HEK293 (cell line): ENCODE measurements around the gene SYT10.

ENCODE experiments used
- CTCF ChIA-PET: fragments of 350-600 bp; formaldehyde crosslinking; extraction: SDS; loops from one replicate; lab custom pipeline; 2021; ENCODE audit warnings: antibody characterized with exemption; lab: Yijun Ruan, JAX
- POLR2A ChIA-PET: fragments of 300-600 bp; formaldehyde crosslinking; extraction: SDS; loops from one replicate; lab custom pipeline; 2020; ENCODE audit warnings: antibody characterized with exemption, inconsistent platforms; lab: Yijun Ruan, JAX
- H3K27ac ChIP-seq: fragments of 200-500 bp; sonication (Bioruptor generic); 2 replicates; pipeline ENCODE4 v1.5.1; 2014; ENCODE audit warnings: low read depth, low read length, control low read depth, inconsistent platforms; ENCODE audit errors: extremely low read depth
- H3K36me3 ChIP-seq, 2 experiments: fragments of 200-500 bp in 1 of 2; sonication (Bioruptor generic) in 1 of 2; 1 replicate in 1 of 2; 2 replicates in 1 of 2; pipeline ENCODE4 v1.5.1; 2014 to 2017; ENCODE audit warnings: inconsistent platforms in 2 of 2, low read length in 2 of 2; ENCODE audit not compliant: control insufficient read depth in 2 of 2, insufficient read depth in 1 of 2
- H3K4me1 ChIP-seq: fragments of 200-500 bp; sonication (Bioruptor generic); 2 replicates; pipeline ENCODE4 v1.5.1; 2014; ENCODE audit warnings: mild to moderate bottlenecking, low read length, inconsistent platforms; ENCODE audit not compliant: control insufficient read depth, insufficient read depth
- H3K4me3 ChIP-seq: 2 replicates; pipeline ENCODE4 v1.5.1; 2011; ENCODE audit warnings: low read depth, mild to moderate bottlenecking, control low read depth, low read length, moderate library complexity
- H3K9me3 ChIP-seq: fragments of 200-500 bp; sonication (Bioruptor generic); 2 replicates; pipeline ENCODE4 v1.5.1; 2014; ENCODE audit warnings: low read depth, low read length, inconsistent platforms; ENCODE audit not compliant: control insufficient read depth, insufficient read depth
- ATF2 ChIP-seq: fragments of 450-650 bp; formaldehyde crosslinking; IDR thresholded peaks from 2 replicates; pipeline ENCODE4 v1.5.1; 2016; ENCODE audit warnings: missing biosample characterization, missing genetic modification characterization, low read depth
- CTCF ChIP-seq: fragments of 450-650 bp; formaldehyde crosslinking; IDR thresholded peaks from 2 replicates; pipeline ENCODE4 v1.5.1; 2016; ENCODE audit warnings: missing biosample characterization, missing genetic modification characterization
- FEZF1 ChIP-seq: fragments of 450-650 bp; formaldehyde crosslinking; IDR thresholded peaks from 2 replicates; pipeline ENCODE4 v1.5.1; 2016; ENCODE audit warnings: missing biosample characterization, missing genetic modification characterization
- INSM2 ChIP-seq: fragments of 450-650 bp; formaldehyde crosslinking; IDR thresholded peaks from 2 replicates; pipeline ENCODE4 v1.5.1; 2016; ENCODE audit warnings: missing biosample characterization, missing genetic modification characterization
- KLF10 ChIP-seq: fragments of 450-650 bp; IDR thresholded peaks from 2 replicates; pipeline ENCODE4 v1.5.1; 2018; ENCODE audit warnings: missing biosample characterization, mild to moderate bottlenecking, missing genetic modification characterization
- KLF16 ChIP-seq: fragments of 450-650 bp; formaldehyde crosslinking; IDR thresholded peaks from 2 replicates; pipeline ENCODE4 v1.5.1; 2017; ENCODE audit warnings: missing biosample characterization, missing genetic modification characterization
- KLF17 ChIP-seq: fragments of 450-650 bp; formaldehyde crosslinking; IDR thresholded peaks from 2 replicates; pipeline ENCODE4 v1.5.1; 2016; ENCODE audit warnings: missing biosample characterization, missing genetic modification characterization
- PATZ1 ChIP-seq: fragments of 450-650 bp; formaldehyde crosslinking; IDR thresholded peaks from 2 replicates; pipeline ENCODE4 v1.5.1; 2016; ENCODE audit warnings: missing biosample characterization, missing genetic modification characterization
- TCF7L2 ChIP-seq: IDR thresholded peaks from 2 replicates; pipeline ENCODE4 v1.6.1; 2011; ENCODE audit warnings: low read depth, mild to moderate bottlenecking, inconsistent platforms, low read length, moderate library complexity, borderline replicate concordance
- ZFP41 ChIP-seq: fragments of 450-650 bp; formaldehyde crosslinking; IDR thresholded peaks from 2 replicates; pipeline ENCODE4 v1.5.1; 2016; ENCODE audit warnings: missing biosample characterization, missing genetic modification characterization, borderline replicate concordance
- ZNF132 ChIP-seq: fragments of 450-650 bp; formaldehyde crosslinking; IDR thresholded peaks from 2 replicates; pipeline ENCODE4 v1.5.1; 2017; ENCODE audit warnings: missing biosample characterization, missing genetic modification characterization, borderline replicate concordance
- ZNF155 ChIP-seq: fragments of 450-650 bp; formaldehyde crosslinking; IDR thresholded peaks from 2 replicates; pipeline ENCODE4 v1.5.1; 2016; ENCODE audit warnings: missing biosample characterization, missing genetic modification characterization
- ZNF292 ChIP-seq: fragments of 450-650 bp; formaldehyde crosslinking; IDR thresholded peaks from 2 replicates; pipeline ENCODE4 v1.5.1; 2016; ENCODE audit warnings: low read depth, missing biosample characterization, missing genetic modification characterization, borderline replicate concordance
- ZNF37A ChIP-seq: fragments of 450-650 bp; IDR thresholded peaks from 2 replicates; pipeline ENCODE4 v1.5.1; 2018; ENCODE audit warnings: missing biosample characterization, missing genetic modification characterization
- ZNF501 ChIP-seq: fragments of 450-650 bp; formaldehyde crosslinking; IDR thresholded peaks from 2 replicates; pipeline ENCODE4 v1.5.1; 2016; ENCODE audit warnings: missing biosample characterization, missing genetic modification characterization
- ZNF548 ChIP-seq: fragments of 450-650 bp; formaldehyde crosslinking; IDR thresholded peaks from 2 replicates; pipeline ENCODE4 v1.5.1; 2016; ENCODE audit warnings: missing biosample characterization, missing genetic modification characterization
- ZNF623 ChIP-seq: fragments of 450-650 bp; formaldehyde crosslinking; IDR thresholded peaks from 2 replicates; pipeline ENCODE4 v1.5.1; 2016; ENCODE audit warnings: missing biosample characterization, missing genetic modification characterization
- ZNF664 ChIP-seq: fragments of 450-650 bp; formaldehyde crosslinking; IDR thresholded peaks from 2 replicates; pipeline ENCODE4 v1.5.1; 2016; ENCODE audit warnings: missing biosample characterization, missing genetic modification characterization
- ZNF747 ChIP-seq: fragments of 450-650 bp; formaldehyde crosslinking; IDR thresholded peaks from 2 replicates; pipeline ENCODE4 v1.5.1; 2016; ENCODE audit warnings: missing biosample characterization, missing genetic modification characterization
- ZSCAN4 ChIP-seq: fragments of 450-650 bp; formaldehyde crosslinking; IDR thresholded peaks from 2 replicates; pipeline ENCODE4 v1.5.1; 2017; ENCODE audit warnings: missing biosample characterization, missing genetic modification characterization

The SYT10 gene

GRCh38 chr12:33476058-33476457 is 36.4 kb upstream of the SYT10 start:
- Histone ChIP-seq H3K9me3 (no peaks in the 10 kb centered on the region), H3K27ac (no peak overlapping the region), H3K36me3 (no peaks in the 10 kb centered on the region), H3K4me1 (no peaks in the 10 kb centered on the region), H3K4me3 (no peak overlapping the region)
- TF ChIP-seq TCF7L2 (no peak), ATF2 (peak; percentile 55; the same call in 1 of the 2 replicates), PATZ1 (no peak), INSM2 (tag by site-specific recombination) (no peak)
- POLR2A ChIA-PET = no interaction called here
- CTCF ChIA-PET = no interaction called here

- ChIA-PET CTCF (interaction anchor here (0.6 kb wide), 1 partner anchor 123 kb away, joined by 4 read pairs; no protein-coding TSS in a partner anchor), POLR2A (no interaction called here)
- no peaks in the 10 kb centered on the region for H3K9me3 ChIP-seq
- no peak overlapping the region for H3K4me3 ChIP-seq
- no peaks in the 10 kb centered on the region for H3K4me1 ChIP-seq
- TF ChIP-seq KLF16 = no peak
- no peak for TF ChIP-seq ZNF292 (tag by site-specific recombination)
- TF ChIP-seq ZNF664 (tag by site-specific recombination) = no peak
- TF ChIP-seq ZNF155 = no peak
- no peak for TF ChIP-seq ZSCAN4 (tag by site-specific recombination)
- no peak for TF ChIP-seq KLF17 (tag by site-specific recombination)
- TF ChIP-seq ZNF747 (tag by site-specific recombination) = no peak
- TF ChIP-seq KLF10 (tag by site-specific recombination) = no peak
- no peak for TF ChIP-seq CTCF
- no peak for TF ChIP-seq ZNF501 (tag by site-specific recombination)
- no peak for TF ChIP-seq ZNF548 (tag by site-specific recombination)
- TF ChIP-seq ZNF37A (tag by site-specific recombination) = no peak
- no peak for TF ChIP-seq INSM2 (tag by site-specific recombination)
- no peak for TF ChIP-seq ZNF623 (tag by site-specific recombination)
- TF ChIP-seq ZNF132 = no peak
- no peak for TF ChIP-seq FEZF1 (tag by site-specific recombination)
- TF ChIP-seq ZFP41 (tag by site-specific recombination) = no peak
- H3K27ac ChIP-seq = no peak overlapping the region
- no peaks in the 10 kb centered on the region for H3K36me3 ChIP-seq
Measured at GRCh38 chr12:33472299-33472698, 32.7 kb upstream of the SYT10 start.
